Spleen (tissue), 11 donors: ENCODE results near the gene COL21A1. TPM values are rescaled to one million over a fixed set of nuclear protein-coding genes. Genes with fewer than 3 reads are reported as not detected.

ENCODE experiments used
- DNase-seq: peaks from one replicate; pipeline ENCODE4 v3.0.0-alpha.2; 2020
- H3K27ac ChIP-seq, 8 donors: fragments of 200-600 bp; sonication (generic) in 7 of 8; 1 replicate in 4 of 8; 2 replicates in 4 of 8; pipeline versions ENCODE4 v1.5.0 to v1.8.0; 2016 to 2021; ENCODE audit warnings: inconsistent platforms in 4 of 8, mild to moderate bottlenecking in 4 of 8, moderate library complexity in 1 of 8
- H3K27me3 ChIP-seq, 7 donors: fragments of 200-600 bp; sonication (generic) in 6 of 7; replicated peaks in 1 of 7; 1 replicate in 4 of 7; 2 replicates in 3 of 7; pipeline versions ENCODE4 v1.5.0 to v1.8.0; 2016 to 2021; ENCODE audit warnings: inconsistent platforms in 3 of 7, mild to moderate bottlenecking in 1 of 7
- H3K36me3 ChIP-seq, 6 donors: fragments of 200-600 bp; sonication (generic) in 5 of 6; 1 replicate in 4 of 6; 2 replicates in 2 of 6; pipeline versions ENCODE4 v1.5.0 to v1.8.0; 2016 to 2021; ENCODE audit warnings: inconsistent platforms in 2 of 6
- H3K4me1 ChIP-seq, 6 donors: fragments of 200-600 bp; sonication (generic) in 5 of 6; 1 replicate in 3 of 6; 2 replicates in 3 of 6; pipeline versions ENCODE4 v1.5.0 to v1.8.0; 2016 to 2021; ENCODE audit warnings: inconsistent platforms in 3 of 6
- H3K4me3 ChIP-seq, 8 donors: fragments of 200-600 bp; sonication (generic) in 7 of 8; 1 replicate in 4 of 8; 2 replicates in 4 of 8; pipeline versions ENCODE4 v1.5.0 to v1.8.0; 2016 to 2021; ENCODE audit warnings: inconsistent platforms in 4 of 8, mild to moderate bottlenecking in 4 of 8, moderate library complexity in 2 of 8
- H3K9me3 ChIP-seq, 8 donors: fragments of 200-600 bp; sonication (generic) in 7 of 8; 1 replicate in 4 of 8; 2 replicates in 4 of 8; pipeline versions ENCODE4 v1.5.0 to v1.8.0; 2016 to 2021; ENCODE audit warnings: inconsistent platforms in 4 of 8
- CTCF ChIP-seq, 11 experiments: fragments of 200-600 bp in 7 of 11; fragments of 450-650 bp in 4 of 11; sonication (generic) in 4 of 11; IDR thresholded peaks in 8 of 11; conservative IDR thresholded peaks in 3 of 11; 1 replicate in 7 of 11; 2 replicates in 4 of 11; pipeline versions ENCODE4 v1.4.0 to v1.8.0; 2016 to 2021; ENCODE audit warnings: antibody characterized with exemption in 11 of 11, inconsistent platforms in 4 of 11, mild to moderate bottlenecking in 1 of 11
- POLR2A ChIP-seq, 3 donors: fragments of 450-650 bp; IDR thresholded peaks; one replicate each; pipeline ENCODE4 v1.5.1; 2017; ENCODE audit warnings: antibody characterized with exemption in 3 of 3, mild to moderate bottlenecking in 1 of 3
- POLR2AphosphoS5 ChIP-seq, 3 donors: sonication (generic); formaldehyde crosslinking; IDR thresholded peaks; one replicate each; pipeline ENCODE4 v1.5.1; 2017; ENCODE audit warnings: antibody characterized with exemption in 3 of 3
- WGBS, 5 donors: extraction: QIAGEN DNeasy Blood & Tissue Kit in 3 of 5; methylation state at CpG; one replicate each; pipeline versions ENCODE4 v1.1.5 to v1.1.7; 2013 to 2018; 5-methylcytosine and 5-hydroxymethylcytosine counted together
- intact Hi-C: fragments of 100-400 bp; cut with DNase I; formaldehyde crosslinking; loops from one replicate; pipeline ENCODE4 v1.15.0; 2023; ENCODE audit warnings: low total_unique reads
- polyA plus RNA-seq, 3 donors: library from polyadenylated mRNA; stranded (reverse); fragments of 200-250 nt; gene quantifications; one replicate each; pipeline ENCODE4 v1.2.1, GENCODE V29; 2013
- total RNA-seq, 7 donors: library from RNA; depleted of rRNA in 3 of 7; stranded (reverse); fragments of >200 nt in 3 of 7; fragmentation: NEBNext Ultra II Directional in 4 of 7; extraction: Animal tissue kit (Norgen Biotek cat#: 25700) in 4 of 7; gene quantifications; one replicate each; pipeline versions ENCODE4 v1.1.0 to v1.2.1, GENCODE V29; 2016 to 2021
- donor health status: healthy with polysubstance abuse.
- donor health status: DM: no; HTN: no; CAD: no; lungs with moderate emphysema.
- donor health status: DM: no; HTN: no; CAD: no.
- donor health status: Bipolar disorder and iron deficiency.
- donor health status: healthy.
- donor health status: DM: no; HTN: no; CAD: no.
- donor health status: DM: yes; HTN: yes; CAD: no.

Gene COL21A1
- total and polyA plus RNA-seq, 10 donors: 0.13 to 2.9 (median 0.60) TPM

GRCh38 chr6:56102216-56102615 is 145.2 kb downstream of the COL21A1 start:
- Histone ChIP-seq H3K36me3 (no peaks in the 10 kb centered on the region), H3K9me3 (peaks cover 0 to 7% (median 0%) of the 10 kb centered on the region in 8 donors), H3K27ac (no peak overlapping the region), H3K27me3 (no peaks in the 10 kb centered on the region), H3K4me1 (no peaks in the 10 kb centered on the region), H3K4me3 (no peak overlapping the region)
- intact Hi-C loops: no loop called here
- 75 to 90% (median 87%) methylated on average over 1 of the region's 1 CpG for WGBS, 5 donors
- TF ChIP-seq POLR2AphosphoS5 (IDR thresholded peaks at IDR 0.05) (no peak), POLR2A (IDR thresholded peaks at IDR 0.05) (no peak)
- no peak for DNase-seq

GRCh38 chr6:56101141-56101553 is 146.2 kb downstream of the COL21A1 start:
- H3K27me3 ChIP-seq: no peaks in the 10 kb centered on the region
- H3K4me1 ChIP-seq: no peaks in the 10 kb centered on the region
- H3K36me3 ChIP-seq: no peaks in the 10 kb centered on the region
- peak overlapping the region in 3 of 8 donors; percentile 0 to 37 (median 11) for H3K27ac ChIP-seq
- peaks cover 0 to 7% (median 0%) of the 10 kb centered on the region in 8 donors for H3K9me3 ChIP-seq
- 32 to 48% (median 36%) methylated on average over 4 of the region's 4 CpGs for WGBS, 5 donors
- DNase-seq: no peak
- intact Hi-C loops: no loop called here
- no peak overlapping the region for H3K4me3 ChIP-seq
- TF ChIP-seq CTCF (IDR thresholded peaks at IDR 0.05 in 8 of 11, conservative IDR thresholded peaks at IDR 0.05 in 3 of 11) (no peak), POLR2AphosphoS5 (IDR thresholded peaks at IDR 0.05) (no peak), POLR2A (IDR thresholded peaks at IDR 0.05) (no peak)

- 46 to 70% (median 50%) methylated on average over 2 of the region's 2 CpGs for WGBS, 5 donors
- intact Hi-C loops: no loop called here
- H3K36me3 ChIP-seq: no peaks in the 10 kb centered on the region
Observed at GRCh38 chr6:56096946-56097621, 150.3 kb downstream of the COL21A1 start.

GRCh38 chr6:56096541-56096940 is 150.8 kb downstream of the COL21A1 start:
- DNase-seq: no peak
- H3K4me3 ChIP-seq: no peak overlapping the region
- H3K36me3 ChIP-seq: no peaks in the 10 kb centered on the region
- intact Hi-C loops: no loop called here
- TF ChIP-seq POLR2A (IDR thresholded peaks at IDR 0.05) (no peak), POLR2AphosphoS5 (IDR thresholded peaks at IDR 0.05) (no peak), CTCF (IDR thresholded peaks at IDR 0.05 in 8 of 11, conservative IDR thresholded peaks at IDR 0.05 in 3 of 11) (no peak)
- peaks cover 0 to 25% (median 14%) of the 10 kb centered on the region in 8 donors for H3K9me3 ChIP-seq
- peak overlapping the region in 1 of 8 donors; percentile 28 for H3K27ac ChIP-seq
- no peaks in the 10 kb centered on the region for H3K4me1 ChIP-seq
- H3K27me3 ChIP-seq: no peaks in the 10 kb centered on the region

More at GRCh38 chr6:56096946-56097621, 150.3 kb downstream of the COL21A1 start:
- H3K4me1 ChIP-seq: no peaks in the 10 kb centered on the region
- DNase-seq: no peak
- TF ChIP-seq POLR2A (IDR thresholded peaks at IDR 0.05): no peak
- TF ChIP-seq POLR2AphosphoS5 (IDR thresholded peaks at IDR 0.05): no peak
- no peak for TF ChIP-seq CTCF (IDR thresholded peaks at IDR 0.05 in 8 of 11, conservative IDR thresholded peaks at IDR 0.05 in 3 of 11)
- no peaks in the 10 kb centered on the region for H3K27me3 ChIP-seq
- peak overlapping the region in 4 of 8 donors; percentile 5 to 28 (median 18) for H3K27ac ChIP-seq
- H3K9me3 ChIP-seq: peaks cover 0 to 25% (median 12%) of the 10 kb centered on the region in 8 donors
- no peak overlapping the region for H3K4me3 ChIP-seq
